Tibial artery (tissue), 4 donors: ENCODE data around the gene PABPN1L.

ENCODE experiments used
- DNase-seq, 2 donors: peaks; one replicate each; pipeline ENCODE4 v3.0.0-alpha.2; 2019
- H3K27ac ChIP-seq, 2 donors: fragments of 200-600 bp; sonication (generic) in 1 of 2; 1 replicate in 1 of 2; 2 replicates in 1 of 2; pipeline ENCODE4 v1.5.1; 2018 to 2019; ENCODE audit warnings: mild to moderate bottlenecking in 1 of 2
- H3K27me3 ChIP-seq, 2 donors: fragments of 200-600 bp; sonication (generic) in 1 of 2; one replicate each; pipeline versions ENCODE4 v1.5.1 to v1.6.0; 2016 to 2019
- H3K36me3 ChIP-seq, 3 donors: fragments of 200-600 bp; sonication (generic) in 2 of 3; one replicate each; pipeline ENCODE4 v1.5.1; 2016 to 2019; ENCODE audit warnings: mild to moderate bottlenecking in 2 of 3
- H3K4me1 ChIP-seq, 4 donors: fragments of 200-600 bp; sonication (generic) in 2 of 4; 1 replicate in 3 of 4; 2 replicates in 1 of 4; pipeline ENCODE4 v1.5.1; 2016 to 2019
- H3K4me3 ChIP-seq, 2 donors: fragments of 200-600 bp; sonication (generic) in 1 of 2; 1 replicate in 1 of 2; 2 replicates in 1 of 2; pipeline ENCODE4 v1.5.1; 2018 to 2019; ENCODE audit warnings: mild to moderate bottlenecking in 2 of 2
- H3K9me3 ChIP-seq, 3 donors: fragments of 200-600 bp; sonication (generic) in 1 of 3; one replicate each; pipeline ENCODE4 v1.5.1; 2016 to 2019
- CTCF ChIP-seq, 2 experiments: fragments of 200-600 bp in 1 of 2; fragments of 450-650 bp in 1 of 2; IDR thresholded peaks; one replicate each; pipeline ENCODE4 v1.5.1; 2017 to 2019; ENCODE audit warnings: antibody characterized with exemption in 2 of 2, mild to moderate bottlenecking in 1 of 2, moderate library complexity in 1 of 2
- intact Hi-C: fragments of 100-400 bp; cut with DNase I; formaldehyde crosslinking; loops from one replicate; pipeline ENCODE4 v1.15.0; 2023; ENCODE audit warnings: low total_unique reads

The PABPN1L gene

GRCh38 chr16:88888461-88889387 lies 22.3 kb upstream of the PABPN1L start:
- Histone ChIP-seq H3K27me3 (peaks cover 0 to 32% of the 10 kb centered on the region in 2 donors), H3K36me3 (no peaks in the 10 kb centered on the region), H3K27ac (no peak overlapping the region), H3K4me3 (no peak overlapping the region), H3K4me1 (no peaks in the 10 kb centered on the region), H3K9me3 (no peaks in the 10 kb centered on the region)
- DNase-seq: no peak
- intact Hi-C loops: no loop called here
- TF ChIP-seq CTCF (IDR thresholded peaks at IDR 0.05): no peak

GRCh38 chr16:88888057-88888456 lies 21.6 kb upstream of the PABPN1L start:
- no peak for DNase-seq
- intact Hi-C loops: no loop called here
- no peak for TF ChIP-seq CTCF (IDR thresholded peaks at IDR 0.05)
- Histone ChIP-seq H3K9me3 (no peaks in the 10 kb centered on the region), H3K36me3 (no peaks in the 10 kb centered on the region), H3K27ac (no peak overlapping the region), H3K27me3 (peaks cover 0 to 32% of the 10 kb centered on the region in 2 donors), H3K4me3 (no peak overlapping the region), H3K4me1 (no peaks in the 10 kb centered on the region)

GRCh38 chr16:88886845-88887521 lies 20.5 kb upstream of the PABPN1L start:
- no peak overlapping the region for H3K27ac ChIP-seq
- no peaks in the 10 kb centered on the region for H3K4me1 ChIP-seq
- intact Hi-C loops: no loop called here
- H3K4me3 ChIP-seq: no peak overlapping the region
- H3K9me3 ChIP-seq: no peaks in the 10 kb centered on the region
- no peak for TF ChIP-seq CTCF (IDR thresholded peaks at IDR 0.05)
- peaks cover 0 to 42% of the 10 kb centered on the region in 2 donors for H3K27me3 ChIP-seq
- peak in 1 of 2 donors; percentile 32 for DNase-seq
- no peaks in the 10 kb centered on the region for H3K36me3 ChIP-seq

GRCh38 chr16:88886420-88886844 lies 20.0 kb upstream of the PABPN1L start:
- H3K9me3 ChIP-seq: no peaks in the 10 kb centered on the region
- TF ChIP-seq CTCF (IDR thresholded peaks at IDR 0.05): no peak
- no peaks in the 10 kb centered on the region for H3K36me3 ChIP-seq
- peaks cover 0 to 45% of the 10 kb centered on the region in 2 donors for H3K27me3 ChIP-seq
- no peak overlapping the region for H3K27ac ChIP-seq
- intact Hi-C loops: no loop called here
- H3K4me3 ChIP-seq: no peak overlapping the region
- no peak for DNase-seq
- peaks cover 0 to 3% (median 0%) of the 10 kb centered on the region in 4 donors for H3K4me1 ChIP-seq

- TF ChIP-seq CTCF (IDR thresholded peaks at IDR 0.05): no peak
- no peak for DNase-seq
- Histone ChIP-seq H3K9me3 (no peaks in the 10 kb centered on the region), H3K4me3 (no peak overlapping the region), H3K4me1 (peaks cover 0 to 9% (median 0%) of the 10 kb centered on the region in 4 donors), H3K27me3 (peaks cover 0 to 52% of the 10 kb centered on the region in 2 donors), H3K27ac (no peak overlapping the region), H3K36me3 (no peaks in the 10 kb centered on the region)
- intact Hi-C loops: no loop called here
Observed at GRCh38 chr16:88885693-88886280, 19.3 kb upstream of the PABPN1L start.
